WTC11 (cell line): ENCODE measurements around the gene ICE2. TPM values are rescaled to one million over a fixed set of nuclear protein-coding genes. Genes with fewer than 3 reads are reported as not detected.

Experiments used
- ATAC-seq: fragments of 200-7000 bp; cut with Tn5 transposase; 2 replicates; pipeline ENCODE4 v1.10.0; 2021; ENCODE audit warnings: mild to moderate bottlenecking, moderate library complexity
- CTCF ChIA-PET: fragments of 300-600 bp; sonication (Branson Sonifier 250); formaldehyde crosslinking; loops from one replicate; lab custom pipeline; 2021; ENCODE audit warnings: antibody characterized with exemption; lab: Charles Lee
- POLR2A ChIA-PET: fragments of 350-600 bp; sonication (Branson Sonifier 250); formaldehyde crosslinking; loops from one replicate; lab custom pipeline; 2021; ENCODE audit warnings: antibody characterized with exemption; lab: Charles Lee
- DNase-seq: peaks from one replicate; pipeline ENCODE4 v3.0.0; 2021; ENCODE audit warnings: low spot score
- H3K27ac Mint-ChIP-seq: 2 replicates; pipeline ENCODE4 v1.8.0; 2021; ENCODE audit warnings: mixed read lengths
- H3K27me3 Mint-ChIP-seq: 2 replicates; pipeline ENCODE4 v1.8.0; 2021; ENCODE audit warnings: low read depth, mild to moderate bottlenecking, moderate library complexity, mixed read lengths
- H3K36me3 Mint-ChIP-seq: 2 replicates; pipeline ENCODE4 v1.8.0; 2021; ENCODE audit warnings: mixed read lengths
- H3K4me1 Mint-ChIP-seq: 2 replicates; pipeline ENCODE4 v1.8.0; 2022; ENCODE audit warnings: mixed read lengths
- H3K4me3 Mint-ChIP-seq: 2 replicates; pipeline ENCODE4 v1.8.0; 2021; ENCODE audit warnings: mild to moderate bottlenecking, moderate library complexity, mixed read lengths
- H3K9me3 Mint-ChIP-seq: 2 replicates; pipeline ENCODE4 v1.8.0; 2021; ENCODE audit warnings: mixed read lengths
- ATF1 ChIP-seq: sonication (generic); formaldehyde crosslinking; IDR thresholded peaks from 2 replicates; pipeline ENCODE4 v1.8.1; 2023; ENCODE audit warnings: mild to moderate bottlenecking, moderate library complexity, missing genetic modification reagents
- ELF4 ChIP-seq: sonication (generic); formaldehyde crosslinking; IDR thresholded peaks from 2 replicates; pipeline ENCODE4 v1.8.1; 2022; ENCODE audit warnings: low read depth, mild to moderate bottlenecking, moderate library complexity, missing genetic modification reagents
- EMX1 ChIP-seq: fragments of 250-450 bp; sonication (Bioruptor Pico); IDR thresholded peaks from 2 replicates; pipeline ENCODE4 v1.8.0; 2021; ENCODE audit warnings: mild to moderate bottlenecking
- ETV6 ChIP-seq: sonication (generic); formaldehyde crosslinking; IDR thresholded peaks from 2 replicates; pipeline ENCODE4 v1.8.1; 2022; ENCODE audit warnings: mild to moderate bottlenecking, missing genetic modification reagents
- FOXJ3 ChIP-seq: sonication (generic); formaldehyde crosslinking; IDR thresholded peaks from 2 replicates; pipeline ENCODE4 v1.9.0; 2021; ENCODE audit warnings: missing genetic modification reagents, mild to moderate bottlenecking, borderline replicate concordance
- GABPB1 ChIP-seq: sonication (generic); formaldehyde crosslinking; IDR thresholded peaks from 2 replicates; pipeline ENCODE4 v1.8.1; 2023; ENCODE audit warnings: mild to moderate bottlenecking, missing genetic modification reagents
- HMGA2 ChIP-seq: fragments of 250-450 bp; sonication (Bioruptor Pico); IDR thresholded peaks from 2 replicates; pipeline ENCODE4 v1.4.0; 2021; ENCODE audit warnings: mild to moderate bottlenecking, moderate library complexity
- IRF2 ChIP-seq: sonication (generic); formaldehyde crosslinking; IDR thresholded peaks from 2 replicates; pipeline ENCODE4 v1.8.0; 2022; ENCODE audit warnings: low read depth, missing genetic modification reagents, borderline replicate concordance
- JUN ChIP-seq: sonication (generic); formaldehyde crosslinking; IDR thresholded peaks from 2 replicates; pipeline ENCODE4 v1.8.0; 2023; ENCODE audit warnings: mild to moderate bottlenecking, missing genetic modification reagents
- MXD4 ChIP-seq: fragments of 250-450 bp; sonication (Bioruptor Pico); IDR thresholded peaks from 2 replicates; pipeline ENCODE4 v1.8.0; 2021; ENCODE audit warnings: mild to moderate bottlenecking, moderate library complexity, borderline replicate concordance
- NFYB ChIP-seq: sonication (generic); formaldehyde crosslinking; conservative IDR thresholded peaks from 2 replicates; pipeline ENCODE4 v1.8.0; 2022; ENCODE audit warnings: low read depth, missing genetic modification reagents
- SOX15 ChIP-seq: fragments of 250-450 bp; sonication (Bioruptor Pico); IDR thresholded peaks from 2 replicates; pipeline ENCODE4 v1.9.0; 2021; ENCODE audit warnings: mild to moderate bottlenecking
- TEAD1 ChIP-seq: sonication (generic); formaldehyde crosslinking; IDR thresholded peaks from 2 replicates; pipeline ENCODE4 v1.8.0; 2022; ENCODE audit warnings: mild to moderate bottlenecking, missing genetic modification reagents
- ZBTB21 ChIP-seq: sonication (generic); formaldehyde crosslinking; IDR thresholded peaks from 2 replicates; pipeline ENCODE4 v1.8.1; 2023; ENCODE audit warnings: mild to moderate bottlenecking, missing genetic modification reagents, borderline replicate concordance
- ZNF423 ChIP-seq: fragments of 250-450 bp; sonication (Bioruptor Pico); IDR thresholded peaks from 2 replicates; pipeline ENCODE4 v2.1.2; 2022; ENCODE audit warnings: mild to moderate bottlenecking, moderate library complexity
- total RNA-seq: library from RNA; stranded (reverse); gene quantifications from 3 replicates; pipeline ENCODE4 v1.2.3, GENCODE V29; 2021
- TF ChIP-seq, protein P1 (sequence below): sonication (generic); formaldehyde crosslinking; IDR thresholded peaks from 2 replicates; pipeline ENCODE4 v1.8.0; 2022; ENCODE audit warnings: missing genetic modification reagents
- TF ChIP-seq, protein P2 (sequence below): sonication (generic); formaldehyde crosslinking; IDR thresholded peaks from 2 replicates; pipeline ENCODE4 v1.8.1; 2023; ENCODE audit warnings: mild to moderate bottlenecking, missing genetic modification reagents, borderline replicate concordance
- TF ChIP-seq, protein P3 (sequence below): sonication (generic); formaldehyde crosslinking; IDR thresholded peaks from 2 replicates; pipeline ENCODE4 v1.8.1; 2023; ENCODE audit warnings: mild to moderate bottlenecking, missing genetic modification reagents
- TF ChIP-seq, protein P4 (sequence below): fragments of 250-450 bp; sonication (Bioruptor Pico); IDR thresholded peaks from 2 replicates; pipeline ENCODE4 v2.1.2; 2022; ENCODE audit warnings: mild to moderate bottlenecking, moderate library complexity
- TF ChIP-seq, protein P5 (sequence below): sonication (generic); formaldehyde crosslinking; IDR thresholded peaks from 2 replicates; pipeline ENCODE4 v1.8.1; 2022; ENCODE audit warnings: low read depth, missing genetic modification reagents, borderline replicate concordance
- TF ChIP-seq, protein P6 (sequence below): sonication (generic); formaldehyde crosslinking; IDR thresholded peaks from 2 replicates; pipeline ENCODE4 v1.8.1; 2023; ENCODE audit warnings: mild to moderate bottlenecking, missing genetic modification reagents, moderate library complexity

ICE2 gene
- total RNA-seq, 1 experiment from 2014 or later = 76.9 TPM

DNA sequence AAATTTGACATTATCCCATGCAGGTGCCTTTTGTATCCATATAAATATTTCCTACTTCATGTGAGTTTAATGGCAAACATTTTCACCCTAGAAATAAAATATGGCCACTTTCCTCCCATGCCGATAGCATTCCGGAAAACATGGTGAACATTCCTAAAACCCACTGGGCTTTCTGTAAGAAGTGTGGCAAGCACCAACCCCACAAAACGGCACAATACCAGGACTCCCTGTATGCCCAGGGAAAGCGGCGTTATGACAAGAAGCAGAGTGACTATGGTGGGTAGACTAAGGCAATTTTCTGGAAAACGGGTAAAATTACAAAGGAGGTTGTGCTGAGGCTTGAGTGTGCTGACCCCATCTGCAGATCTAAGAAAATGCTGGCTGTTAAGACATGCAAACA, 88.7 kb downstream of the ICE2 start:
- ChIA-PET CTCF (no interaction called here), POLR2A (no interaction called here)
- ATAC-seq (no peak), DNase-seq (no peak)
- no peak overlapping the region for H3K4me3 Mint-ChIP-seq
- H3K27me3 Mint-ChIP-seq = no peaks in the 10 kb centered on the region
- peaks cover 51% of the 10 kb centered on the region for H3K4me1 Mint-ChIP-seq
- peak overlapping the region; percentile 20; the same call in 1 of the 2 replicates for H3K27ac Mint-ChIP-seq
- H3K9me3 Mint-ChIP-seq = no peaks in the 10 kb centered on the region
- H3K36me3 Mint-ChIP-seq = no peaks in the 10 kb centered on the region
- TF ChIP-seq HMGA2 (no peak), TEAD1 (CRISPR knock-in tag) (no peak), ZBTB21 (CRISPR knock-in tag) (no peak), JUN (no peak), EMX1 (CRISPR knock-in tag) (no peak)
- TF ChIP-seq, protein P1, sequence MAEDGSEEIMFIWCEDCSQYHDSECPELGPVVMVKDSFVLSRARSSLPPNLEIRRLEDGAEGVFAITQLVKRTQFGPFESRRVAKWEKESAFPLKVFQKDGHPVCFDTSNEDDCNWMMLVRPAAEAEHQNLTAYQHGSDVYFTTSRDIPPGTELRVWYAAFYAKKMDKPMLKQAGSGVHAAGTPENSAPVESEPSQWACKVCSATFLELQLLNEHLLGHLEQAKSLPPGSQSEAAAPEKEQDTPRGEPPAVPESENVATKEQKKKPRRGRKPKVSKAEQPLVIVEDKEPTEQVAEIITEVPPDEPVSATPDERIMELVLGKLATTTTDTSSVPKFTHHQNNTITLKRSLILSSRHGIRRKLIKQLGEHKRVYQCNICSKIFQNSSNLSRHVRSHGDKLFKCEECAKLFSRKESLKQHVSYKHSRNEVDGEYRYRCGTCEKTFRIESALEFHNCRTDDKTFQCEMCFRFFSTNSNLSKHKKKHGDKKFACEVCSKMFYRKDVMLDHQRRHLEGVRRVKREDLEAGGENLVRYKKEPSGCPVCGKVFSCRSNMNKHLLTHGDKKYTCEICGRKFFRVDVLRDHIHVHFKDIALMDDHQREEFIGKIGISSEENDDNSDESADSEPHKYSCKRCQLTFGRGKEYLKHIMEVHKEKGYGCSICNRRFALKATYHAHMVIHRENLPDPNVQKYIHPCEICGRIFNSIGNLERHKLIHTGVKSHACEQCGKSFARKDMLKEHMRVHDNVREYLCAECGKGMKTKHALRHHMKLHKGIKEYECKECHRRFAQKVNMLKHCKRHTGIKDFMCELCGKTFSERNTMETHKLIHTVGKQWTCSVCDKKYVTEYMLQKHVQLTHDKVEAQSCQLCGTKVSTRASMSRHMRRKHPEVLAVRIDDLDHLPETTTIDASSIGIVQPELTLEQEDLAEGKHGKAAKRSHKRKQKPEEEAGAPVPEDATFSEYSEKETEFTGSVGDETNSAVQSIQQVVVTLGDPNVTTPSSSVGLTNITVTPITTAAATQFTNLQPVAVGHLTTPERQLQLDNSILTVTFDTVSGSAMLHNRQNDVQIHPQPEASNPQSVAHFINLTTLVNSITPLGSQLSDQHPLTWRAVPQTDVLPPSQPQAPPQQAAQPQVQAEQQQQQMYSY (CRISPR knock-in tag) = 0 out of 2 replicates have a peak, but pooled peaks have one; percentile 9
- TF ChIP-seq, protein P2, sequence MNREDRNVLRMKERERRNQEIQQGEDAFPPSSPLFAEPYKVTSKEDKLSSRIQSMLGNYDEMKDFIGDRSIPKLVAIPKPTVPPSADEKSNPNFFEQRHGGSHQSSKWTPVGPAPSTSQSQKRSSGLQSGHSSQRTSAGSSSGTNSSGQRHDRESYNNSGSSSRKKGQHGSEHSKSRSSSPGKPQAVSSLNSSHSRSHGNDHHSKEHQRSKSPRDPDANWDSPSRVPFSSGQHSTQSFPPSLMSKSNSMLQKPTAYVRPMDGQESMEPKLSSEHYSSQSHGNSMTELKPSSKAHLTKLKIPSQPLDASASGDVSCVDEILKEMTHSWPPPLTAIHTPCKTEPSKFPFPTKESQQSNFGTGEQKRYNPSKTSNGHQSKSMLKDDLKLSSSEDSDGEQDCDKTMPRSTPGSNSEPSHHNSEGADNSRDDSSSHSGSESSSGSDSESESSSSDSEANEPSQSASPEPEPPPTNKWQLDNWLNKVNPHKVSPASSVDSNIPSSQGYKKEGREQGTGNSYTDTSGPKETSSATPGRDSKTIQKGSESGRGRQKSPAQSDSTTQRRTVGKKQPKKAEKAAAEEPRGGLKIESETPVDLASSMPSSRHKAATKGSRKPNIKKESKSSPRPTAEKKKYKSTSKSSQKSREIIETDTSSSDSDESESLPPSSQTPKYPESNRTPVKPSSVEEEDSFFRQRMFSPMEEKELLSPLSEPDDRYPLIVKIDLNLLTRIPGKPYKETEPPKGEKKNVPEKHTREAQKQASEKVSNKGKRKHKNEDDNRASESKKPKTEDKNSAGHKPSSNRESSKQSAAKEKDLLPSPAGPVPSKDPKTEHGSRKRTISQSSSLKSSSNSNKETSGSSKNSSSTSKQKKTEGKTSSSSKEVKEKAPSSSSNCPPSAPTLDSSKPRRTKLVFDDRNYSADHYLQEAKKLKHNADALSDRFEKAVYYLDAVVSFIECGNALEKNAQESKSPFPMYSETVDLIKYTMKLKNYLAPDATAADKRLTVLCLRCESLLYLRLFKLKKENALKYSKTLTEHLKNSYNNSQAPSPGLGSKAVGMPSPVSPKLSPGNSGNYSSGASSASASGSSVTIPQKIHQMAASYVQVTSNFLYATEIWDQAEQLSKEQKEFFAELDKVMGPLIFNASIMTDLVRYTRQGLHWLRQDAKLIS = no peak

DNA sequence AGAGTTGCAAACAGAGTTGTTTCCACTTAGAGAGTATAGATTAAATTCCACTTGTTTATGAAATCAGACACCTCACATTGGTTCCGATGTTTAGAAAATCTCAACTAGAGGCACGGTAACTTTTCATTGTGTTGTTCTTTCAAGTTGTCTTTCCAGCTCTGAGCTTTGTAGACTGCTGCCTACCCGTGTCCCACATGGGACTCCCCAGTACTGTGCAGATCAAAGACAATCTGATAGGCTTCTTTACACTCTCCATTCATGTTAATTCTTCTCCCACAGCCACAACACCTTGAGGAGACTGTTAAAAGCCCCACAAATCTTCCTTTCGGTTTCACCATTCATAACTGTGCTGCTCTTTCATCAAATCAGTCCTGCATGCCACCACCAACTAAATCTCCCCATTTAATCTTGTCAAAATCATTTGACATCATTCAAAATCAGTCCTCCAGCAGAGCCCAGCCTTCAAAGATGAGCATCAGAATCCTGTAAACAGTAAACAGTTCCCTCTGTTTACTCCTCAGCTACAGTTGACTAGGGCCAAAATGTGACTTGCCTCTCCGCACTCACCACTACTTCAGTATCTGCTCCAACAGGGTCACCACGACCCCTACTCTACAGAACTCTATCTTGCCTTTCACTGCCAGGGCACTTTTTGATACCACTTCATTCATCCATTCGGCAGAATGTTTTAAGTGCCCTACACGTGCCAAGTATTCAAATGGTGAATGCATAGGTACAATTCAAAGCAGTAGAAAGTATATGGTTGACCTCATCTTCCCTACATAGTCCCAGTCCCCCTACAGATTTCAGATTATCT, 89.5 kb downstream of the ICE2 start:
- H3K4me1 Mint-ChIP-seq = peaks cover 46% of the 10 kb centered on the region
- CTCF ChIA-PET = no interaction called here
- ATAC-seq (no peak), DNase-seq (no peak)
- no peaks in the 10 kb centered on the region for H3K9me3 Mint-ChIP-seq
- H3K4me3 Mint-ChIP-seq = no peak overlapping the region
- 0 out of 2 replicates have a peak overlapping the region, but pooled peaks have one; percentile 1 for H3K27ac Mint-ChIP-seq
- H3K27me3 Mint-ChIP-seq = no peaks in the 10 kb centered on the region
- H3K36me3 Mint-ChIP-seq = no peaks in the 10 kb centered on the region
- POLR2A ChIA-PET = no interaction called here
- no peak for TF ChIP-seq MXD4 (CRISPR knock-in tag)
- TF ChIP-seq, protein P3, sequence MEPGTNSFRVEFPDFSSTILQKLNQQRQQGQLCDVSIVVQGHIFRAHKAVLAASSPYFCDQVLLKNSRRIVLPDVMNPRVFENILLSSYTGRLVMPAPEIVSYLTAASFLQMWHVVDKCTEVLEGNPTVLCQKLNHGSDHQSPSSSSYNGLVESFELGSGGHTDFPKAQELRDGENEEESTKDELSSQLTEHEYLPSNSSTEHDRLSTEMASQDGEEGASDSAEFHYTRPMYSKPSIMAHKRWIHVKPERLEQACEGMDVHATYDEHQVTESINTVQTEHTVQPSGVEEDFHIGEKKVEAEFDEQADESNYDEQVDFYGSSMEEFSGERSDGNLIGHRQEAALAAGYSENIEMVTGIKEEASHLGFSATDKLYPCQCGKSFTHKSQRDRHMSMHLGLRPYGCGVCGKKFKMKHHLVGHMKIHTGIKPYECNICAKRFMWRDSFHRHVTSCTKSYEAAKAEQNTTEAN (CRISPR knock-in tag) = no peak
- TF ChIP-seq, protein P4, sequence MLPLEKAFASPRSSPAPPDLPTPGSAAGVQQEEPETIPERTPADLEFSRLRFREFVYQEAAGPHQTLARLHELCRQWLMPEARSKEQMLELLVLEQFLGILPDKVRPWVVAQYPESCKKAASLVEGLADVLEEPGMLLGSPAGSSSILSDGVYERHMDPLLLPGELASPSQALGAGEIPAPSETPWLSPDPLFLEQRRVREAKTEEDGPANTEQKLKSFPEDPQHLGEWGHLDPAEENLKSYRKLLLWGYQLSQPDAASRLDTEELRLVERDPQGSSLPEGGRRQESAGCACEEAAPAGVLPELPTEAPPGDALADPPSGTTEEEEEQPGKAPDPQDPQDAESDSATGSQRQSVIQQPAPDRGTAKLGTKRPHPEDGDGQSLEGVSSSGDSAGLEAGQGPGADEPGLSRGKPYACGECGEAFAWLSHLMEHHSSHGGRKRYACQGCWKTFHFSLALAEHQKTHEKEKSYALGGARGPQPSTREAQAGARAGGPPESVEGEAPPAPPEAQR (CRISPR knock-in tag) = no peak
- no peak for TF ChIP-seq ETV6 (CRISPR knock-in tag)
- TF ChIP-seq ELF4 (CRISPR knock-in tag) = no peak
- no peak for TF ChIP-seq ZNF423 (CRISPR knock-in tag)
- TF ChIP-seq FOXJ3 (CRISPR knock-in tag) = no peak
- TF ChIP-seq IRF2 (CRISPR knock-in tag) = no peak
- TF ChIP-seq, protein P5, sequence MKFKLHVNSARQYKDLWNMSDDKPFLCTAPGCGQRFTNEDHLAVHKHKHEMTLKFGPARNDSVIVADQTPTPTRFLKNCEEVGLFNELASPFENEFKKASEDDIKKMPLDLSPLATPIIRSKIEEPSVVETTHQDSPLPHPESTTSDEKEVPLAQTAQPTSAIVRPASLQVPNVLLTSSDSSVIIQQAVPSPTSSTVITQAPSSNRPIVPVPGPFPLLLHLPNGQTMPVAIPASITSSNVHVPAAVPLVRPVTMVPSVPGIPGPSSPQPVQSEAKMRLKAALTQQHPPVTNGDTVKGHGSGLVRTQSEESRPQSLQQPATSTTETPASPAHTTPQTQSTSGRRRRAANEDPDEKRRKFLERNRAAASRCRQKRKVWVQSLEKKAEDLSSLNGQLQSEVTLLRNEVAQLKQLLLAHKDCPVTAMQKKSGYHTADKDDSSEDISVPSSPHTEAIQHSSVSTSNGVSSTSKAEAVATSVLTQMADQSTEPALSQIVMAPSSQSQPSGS = no peak
- TF ChIP-seq ATF1 (CRISPR knock-in tag) = no peak
- TF ChIP-seq, protein P6, sequence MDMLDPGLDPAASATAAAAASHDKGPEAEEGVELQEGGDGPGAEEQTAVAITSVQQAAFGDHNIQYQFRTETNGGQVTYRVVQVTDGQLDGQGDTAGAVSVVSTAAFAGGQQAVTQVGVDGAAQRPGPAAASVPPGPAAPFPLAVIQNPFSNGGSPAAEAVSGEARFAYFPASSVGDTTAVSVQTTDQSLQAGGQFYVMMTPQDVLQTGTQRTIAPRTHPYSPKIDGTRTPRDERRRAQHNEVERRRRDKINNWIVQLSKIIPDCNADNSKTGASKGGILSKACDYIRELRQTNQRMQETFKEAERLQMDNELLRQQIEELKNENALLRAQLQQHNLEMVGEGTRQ (CRISPR knock-in tag) = no peak
- TF ChIP-seq NFYB (CRISPR knock-in tag) = no peak
- TF ChIP-seq GABPB1 (CRISPR knock-in tag) = no peak
- no peak for TF ChIP-seq SOX15 (CRISPR knock-in tag)
- no peak for TF ChIP-seq TEAD1 (CRISPR knock-in tag)
